Nucleus accumbens (tissue), 56 donors: ENCODE data around the gene SLC2A9.
"Not testable (repeated sequence)": the region's sequence is repeated elsewhere in the genome, so short reads cannot be mapped to it uniquely, and the experiment has no call there.

ENCODE experiments used
- DNase-seq, 56 donors: peaks; one replicate each; lab custom pipeline; 2025; lab: John Stamatoyannopoulos, UW

The SLC2A9 gene

GRCh38 chr4:9849538-9849920, 171.8 kb downstream of the SLC2A9 start:
- no peak for DNase-seq

GRCh38 chr4:9847968-9848748, 173.1 kb downstream of the SLC2A9 start:
- no peak for DNase-seq

DNA sequence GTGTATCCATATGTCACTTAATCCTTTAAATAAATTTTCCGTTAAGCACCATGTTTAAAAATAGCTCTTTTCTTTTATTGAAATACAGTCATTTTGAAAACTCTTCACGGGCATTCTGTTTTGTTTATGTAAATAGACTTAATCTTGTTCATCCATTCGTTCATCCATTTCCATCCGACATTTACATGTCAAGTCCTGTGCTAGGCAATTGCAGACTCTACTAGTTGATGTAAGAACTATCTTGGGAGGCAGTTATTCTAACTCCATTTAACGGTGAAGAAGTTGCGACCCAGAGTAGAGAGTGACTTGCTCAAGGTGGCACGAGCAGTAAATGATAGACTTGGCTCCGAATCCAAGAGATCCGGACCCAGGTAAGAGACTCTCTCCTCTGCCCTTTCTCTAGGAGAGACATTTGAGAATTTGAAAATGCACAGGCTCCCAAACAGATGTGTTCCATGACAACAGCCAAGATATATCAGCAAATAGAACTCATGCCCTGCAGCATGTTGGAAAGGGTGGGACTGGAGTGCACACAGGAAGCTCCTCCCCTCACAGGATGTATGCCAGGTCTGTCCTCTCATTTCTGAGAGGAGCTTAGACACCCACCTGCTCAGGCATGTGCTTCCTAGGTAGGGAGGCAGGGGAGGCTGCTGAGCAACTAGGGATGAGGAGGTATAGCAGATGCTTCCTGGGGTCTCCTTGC, 175.4 kb downstream of the SLC2A9 start:
- DNase-seq = no peak

DNA sequence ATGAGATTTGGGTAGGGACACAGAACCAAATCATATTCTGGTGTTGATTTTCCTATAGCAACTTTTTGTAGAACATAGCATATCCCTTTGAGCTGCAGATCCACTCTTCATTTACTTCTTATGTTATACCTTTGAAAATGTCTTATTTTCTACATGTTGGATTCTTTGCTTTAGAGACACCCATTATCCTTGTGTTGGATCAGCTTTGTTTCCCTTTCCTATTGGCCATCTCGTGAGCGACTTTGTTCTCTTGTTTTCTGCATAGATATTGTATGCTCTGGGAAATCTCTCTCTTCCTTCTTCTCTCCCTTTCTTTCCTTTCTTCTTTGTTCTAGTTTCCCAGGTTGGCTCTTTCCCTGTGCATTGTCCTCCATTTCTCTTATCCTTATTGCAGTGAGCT, 180.2 kb downstream of the SLC2A9 start:
- DNase-seq = no peak

- DNase-seq = no peak
These were observed 185.9 kb downstream of the SLC2A9 start for GRCh38 chr4:9835430-9835829.

DNA sequence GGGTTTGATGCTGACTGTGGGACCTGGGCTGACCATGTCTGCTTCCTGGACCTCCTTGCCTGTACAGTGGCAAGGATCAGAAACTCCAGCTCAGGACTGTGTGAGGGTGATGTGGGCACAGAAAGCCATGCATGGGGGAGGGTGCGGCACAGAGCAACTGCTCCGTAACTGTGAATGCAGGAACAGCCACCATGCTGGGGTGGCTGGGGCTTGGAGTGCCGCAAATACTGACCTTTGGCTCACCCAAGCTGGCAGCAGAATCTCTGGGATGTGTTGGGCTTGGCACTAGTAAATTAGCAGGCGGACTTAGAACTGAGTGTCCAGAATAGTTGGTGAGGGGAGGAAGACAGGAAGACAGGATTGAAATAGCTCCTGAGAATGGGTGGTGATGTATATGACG, 187.9 kb downstream of the SLC2A9 start:
- no peak for DNase-seq

GRCh38 chr4:9832640-9833039, 188.7 kb downstream of the SLC2A9 start:
- no peak for DNase-seq

DNA sequence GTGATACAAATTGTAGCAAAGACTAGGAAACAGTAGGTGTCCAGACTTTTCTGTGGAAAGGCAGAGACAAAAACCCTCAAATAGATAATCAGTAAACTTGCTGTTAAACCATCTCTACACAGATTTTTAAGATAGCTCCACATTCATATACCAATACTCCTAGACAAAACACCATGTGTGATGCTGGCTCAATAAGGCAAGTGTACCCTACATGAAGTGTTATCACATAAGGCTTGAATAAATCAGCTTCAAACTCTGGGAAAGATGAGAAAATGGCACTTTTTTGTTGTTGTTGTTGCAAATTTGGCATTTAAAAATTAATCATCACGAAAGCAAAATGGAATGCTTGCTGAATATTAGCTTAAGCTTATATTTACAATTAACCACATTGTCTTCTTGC, 194.7 kb downstream of the SLC2A9 start:
- no peak for DNase-seq

DNA sequence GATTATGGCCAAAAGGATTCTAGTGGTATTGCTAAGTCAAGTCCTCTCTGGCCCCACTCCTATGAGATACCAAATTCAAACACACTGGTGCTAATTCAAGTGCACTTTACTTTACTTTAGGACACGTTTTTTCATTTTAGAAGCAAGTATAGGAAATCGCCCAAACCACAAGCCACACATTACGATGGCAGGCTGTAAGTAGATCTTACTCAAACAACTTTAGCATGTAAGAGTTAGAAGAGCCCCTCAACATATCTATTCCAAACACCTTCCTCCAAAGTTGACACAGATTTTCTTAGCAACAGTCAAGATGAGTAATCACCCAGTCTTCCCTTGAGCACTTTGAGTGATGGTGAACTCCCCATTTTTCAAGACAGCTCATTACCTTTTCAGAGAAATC, 196.2 kb downstream of the SLC2A9 start:
- no peak for DNase-seq

GRCh38 chr4:9820343-9820742, 201.0 kb downstream of the SLC2A9 start:
- no peak for DNase-seq

DNA sequence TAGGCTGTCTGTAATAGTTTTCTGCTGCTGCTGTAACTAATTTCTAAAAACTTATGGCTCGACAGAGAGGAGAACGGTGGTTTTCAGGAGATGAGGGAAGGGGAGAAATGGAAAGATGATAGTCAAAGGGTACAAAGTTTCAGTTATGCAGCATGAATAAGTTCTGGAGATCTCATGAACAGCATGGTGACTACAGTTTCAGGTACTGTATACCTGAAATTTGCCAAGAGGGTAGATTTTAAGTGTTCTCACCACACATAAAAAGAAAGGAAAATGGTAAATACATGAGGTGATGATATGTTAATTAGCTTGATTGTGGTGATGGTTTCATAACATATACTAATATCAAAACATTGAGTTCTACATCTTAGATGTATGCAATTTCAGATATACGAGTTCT, 205.0 kb downstream of the SLC2A9 start:
- DNase-seq = no peak

GRCh38 chr4:9812501-9813340, 208.6 kb downstream of the SLC2A9 start:
- peak in 1 of 56 donors; percentile 2 for DNase-seq

- no peak for DNase-seq
These were observed 209.5 kb downstream of the SLC2A9 start for GRCh38 chr4:9811806-9812205.

DNA sequence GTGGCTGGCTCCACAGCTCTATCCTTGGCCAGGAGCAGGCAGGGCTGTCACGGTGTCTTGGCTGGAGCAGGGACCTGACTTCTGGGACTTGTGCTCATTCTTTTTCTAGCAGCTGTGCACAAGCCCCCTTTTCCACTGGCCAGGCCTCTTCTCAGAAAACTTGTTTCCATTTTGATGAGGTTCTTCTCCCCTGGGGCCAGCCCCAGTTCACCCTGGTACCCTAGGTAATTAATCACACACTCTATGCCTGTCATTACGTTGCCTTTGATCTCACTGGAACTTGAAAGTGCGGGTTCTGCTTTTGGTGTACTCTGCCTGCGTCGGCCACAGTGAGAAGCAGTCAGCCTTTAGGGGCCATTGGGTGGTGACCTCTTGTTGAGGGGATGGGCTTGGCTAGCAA, 213.2 kb downstream of the SLC2A9 start:
- DNase-seq = no peak

DNA sequence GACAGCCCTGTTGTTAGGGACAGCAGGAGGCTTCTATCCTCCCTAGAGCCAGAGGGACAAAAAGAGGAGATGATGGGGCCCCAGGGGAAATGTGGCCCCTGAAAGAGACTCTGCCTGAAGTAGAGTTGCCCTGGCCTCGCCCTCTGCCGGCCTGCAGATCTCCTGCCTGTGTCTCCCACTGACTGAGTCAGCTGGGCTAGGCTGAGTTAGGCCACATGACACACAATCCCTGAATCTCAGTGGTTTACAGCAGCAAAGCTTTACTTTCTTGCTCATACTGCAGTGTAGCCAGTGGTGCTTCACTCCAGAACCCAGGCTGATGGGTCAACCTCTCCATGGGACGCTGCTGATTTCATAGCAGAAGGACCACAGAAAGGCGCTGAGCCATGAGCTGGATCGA, 216.4 kb downstream of the SLC2A9 start:
- no peak for DNase-seq

DNA sequence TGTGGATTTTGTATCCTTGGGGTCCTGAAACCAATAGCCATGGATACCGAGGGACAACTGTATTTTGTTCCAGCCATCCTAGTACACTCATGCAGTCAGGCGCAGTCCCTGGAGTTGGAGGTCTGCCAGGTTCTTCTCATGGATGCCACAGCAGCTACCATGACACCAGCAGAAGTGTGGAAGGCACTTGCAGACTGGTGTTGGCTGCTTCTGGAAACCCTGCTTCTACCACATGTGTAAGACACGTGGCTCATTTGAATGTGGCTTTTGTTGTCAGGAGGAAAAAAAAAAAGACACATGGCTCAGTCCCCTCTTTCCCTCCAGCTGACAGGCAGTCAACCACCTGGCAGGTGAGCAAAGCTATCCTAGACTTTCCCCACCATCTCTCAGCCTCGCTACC, 220.4 kb downstream of the SLC2A9 start:
- peak in 2 of 56 donors; percentile 18 to 31 for DNase-seq

DNA sequence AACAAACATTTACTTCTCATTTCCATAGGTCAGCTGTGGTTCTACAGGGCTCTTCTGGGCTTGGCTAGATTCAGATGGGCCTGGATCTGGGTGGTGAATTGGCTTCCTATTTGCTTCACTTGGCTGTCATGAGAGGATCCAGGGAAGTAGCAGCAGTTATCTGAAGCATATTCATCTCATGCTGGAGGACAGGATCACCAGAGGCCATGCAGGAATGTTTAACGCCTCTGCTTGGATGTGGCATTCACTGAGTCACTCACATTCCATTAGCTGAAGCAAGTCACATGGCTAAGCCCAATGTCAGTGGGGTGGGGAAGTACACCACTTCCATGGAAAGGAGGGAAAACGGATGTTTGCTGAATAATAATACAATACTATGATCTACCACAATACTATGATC, 224.7 kb downstream of the SLC2A9 start:
- DNase-seq = not testable (repeated sequence)

DNA sequence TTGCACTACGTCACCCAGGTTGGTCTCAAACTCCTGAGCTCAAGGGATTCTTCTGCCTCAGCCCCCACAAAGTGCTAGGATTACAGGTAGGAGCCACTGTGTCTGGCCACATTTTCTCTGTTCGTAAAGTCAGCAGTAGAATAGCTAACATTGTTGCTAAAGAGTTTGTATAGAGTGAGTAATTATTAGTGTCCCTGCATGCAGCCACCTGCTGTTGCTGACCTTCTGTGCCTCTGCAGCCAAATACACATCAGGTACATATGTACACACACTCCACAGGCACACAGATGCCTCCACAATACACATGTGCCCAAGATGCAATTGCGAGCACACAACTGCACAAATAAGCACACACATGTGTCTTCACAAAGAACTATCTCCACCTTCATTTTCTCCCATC, 228.9 kb downstream of the SLC2A9 start:
- DNase-seq = no peak

DNA sequence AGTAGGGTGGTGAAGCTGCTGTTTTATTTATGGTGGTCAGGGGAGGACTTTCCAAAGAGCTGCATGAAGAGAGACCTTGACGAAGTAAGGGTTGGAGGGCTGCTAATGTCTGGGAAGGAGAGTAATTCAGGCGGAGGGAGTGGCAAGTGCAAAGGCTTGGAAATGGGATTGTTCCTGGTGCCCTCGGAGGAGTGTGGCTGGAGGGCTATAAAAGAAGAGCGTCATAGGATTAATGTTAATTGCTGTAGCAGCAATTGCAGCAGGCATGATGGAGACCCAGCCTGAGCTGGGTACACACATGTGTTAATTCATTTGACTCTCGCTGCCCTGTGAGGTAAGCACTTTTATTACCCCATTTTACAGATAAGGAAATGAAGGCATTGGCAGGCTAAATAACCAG, 235.4 kb downstream of the SLC2A9 start:
- DNase-seq = not testable (repeated sequence)

DNA sequence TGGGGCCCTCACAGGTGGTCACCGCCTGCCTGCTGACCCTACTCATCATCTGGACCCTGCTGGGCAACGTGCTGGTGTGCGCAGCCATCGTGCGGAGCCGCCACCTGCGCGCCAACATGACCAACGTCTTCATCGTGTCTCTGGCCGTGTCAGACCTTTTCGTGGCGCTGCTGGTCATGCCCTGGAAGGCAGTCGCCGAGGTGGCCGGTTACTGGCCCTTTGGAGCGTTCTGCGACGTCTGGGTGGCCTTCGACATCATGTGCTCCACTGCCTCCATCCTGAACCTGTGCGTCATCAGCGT, 239.2 kb downstream of the SLC2A9 start:
- DNase-seq = no peak

GRCh38 chr4:9781343-9782135, 239.8 kb downstream of the SLC2A9 start, which contains the start of gene DRD5:
TSS of gene DRD5 (plus strand) at chr4:9781634. CDS start at chr4:9782030, 396 bp downstream.
- no peak for DNase-seq
